OCI-LY1 (cell line): Measurements from ENCODE around the gene NFIX.

Source experiments
- CTCF ChIP-seq: fragments of 200-600 bp; sonication (generic), shearing (Covaris generic); IDR thresholded peaks from 2 replicates; pipeline ENCODE4 v1.5.1; 2017; ENCODE audit warnings: mild to moderate bottlenecking, antibody characterized with exemption, low read length, moderate library complexity, mixed read lengths
- EZH2 ChIP-seq: fragments of 200-600 bp; sonication (generic), shearing (Covaris generic); IDR thresholded peaks from 2 replicates; pipeline ENCODE4 v1.8.0; 2017; ENCODE audit warnings: borderline replicate concordance, mixed run types, mild to moderate bottlenecking, antibody characterized with exemption, low read length, moderate library complexity, mixed read lengths

GRCh38 chr19:13050274-13050673 is 55.0 kb downstream of the NFIX start:
- TF ChIP-seq CTCF, result no peak
- TF ChIP-seq EZH2, result no peak
